HepG2 (cell line): ENCODE results near the gene GLYATL1B. TPM values are rescaled to one million over a fixed set of nuclear protein-coding genes. Genes with fewer than 3 reads are reported as not detected.

ENCODE experiments used
- ATF4 ChIP-seq, 2 experiments: fragments of 450-650 bp in 1 of 2; sonication (generic) in 1 of 2; formaldehyde crosslinking; IDR thresholded peaks; 2 replicates each; pipeline versions ENCODE4 v1.5.0 to v1.8.0; 2020 to 2022; ENCODE audit warnings: mild to moderate bottlenecking in 1 of 2, missing genetic modification reagents in 1 of 2
- MED1 ChIP-seq: sonication (generic); formaldehyde crosslinking; IDR thresholded peaks from 2 replicates; pipeline ENCODE4 v1.4.0; 2020; ENCODE audit warnings: missing genetic modification reagents
- MLX ChIP-seq: IDR thresholded peaks from 2 replicates; pipeline ENCODE4 v1.6.1; 2016
- MXD3 ChIP-seq: IDR thresholded peaks from 2 replicates; pipeline ENCODE4 v1.6.1; 2016; ENCODE audit warnings: mild to moderate bottlenecking, missing biosample characterization, missing genetic modification reagents
- NFRKB ChIP-seq: fragments of 450-650 bp; IDR thresholded peaks from 2 replicates; pipeline ENCODE4 v1.6.1; 2017
- REPIN1 ChIP-seq: sonication (generic); formaldehyde crosslinking; IDR thresholded peaks from 2 replicates; pipeline ENCODE4 v1.8.0; 2022; ENCODE audit warnings: missing genetic modification reagents, low read depth, mild to moderate bottlenecking, borderline replicate concordance
- TFDP1 ChIP-seq: IDR thresholded peaks from 2 replicates; pipeline ENCODE4 v1.6.1; 2016; ENCODE audit warnings: missing compliant biosample characterization, missing genetic modification reagents, borderline replicate concordance
- XRCC5 ChIP-seq: fragments of 200-400 bp; formaldehyde crosslinking; optimal IDR thresholded peaks from 2 replicates; pipeline ENCODE3; 2017; ENCODE audit warnings: mild to moderate bottlenecking, low read length
- ZC3H4 ChIP-seq: sonication (generic); formaldehyde crosslinking; IDR thresholded peaks from 2 replicates; pipeline ENCODE4 v1.4.0; 2020; ENCODE audit warnings: missing genetic modification reagents, borderline replicate concordance
- ZGPAT ChIP-seq: IDR thresholded peaks from 2 replicates; pipeline ENCODE4 v1.6.1; 2016; ENCODE audit warnings: mild to moderate bottlenecking
- ZNF142 ChIP-seq: sonication (generic); formaldehyde crosslinking; IDR thresholded peaks from 2 replicates; pipeline ENCODE4 v1.4.0; 2020; ENCODE audit warnings: missing genetic modification reagents
- ZNF766 ChIP-seq: sonication (generic); formaldehyde crosslinking; IDR thresholded peaks from 2 replicates; pipeline ENCODE4 v1.5.0; 2020; ENCODE audit warnings: missing genetic modification reagents, borderline replicate concordance
- ZNF775 ChIP-seq: sonication (generic); formaldehyde crosslinking; IDR thresholded peaks from 2 replicates; pipeline ENCODE4 v1.4.0; 2020; ENCODE audit warnings: missing genetic modification reagents, mild to moderate bottlenecking, moderate library complexity, borderline replicate concordance
- polyA plus RNA-seq, 8 experiments: library from polyadenylated mRNA; depleted of rRNA in 3 of 8; stranded (reverse) in 7 of 8; unstranded in 1 of 8; fragments of >200 nt; fragmentation: Illumina TruSeq in 4 of 8; extraction: Trizol in 4 of 8; gene quantifications; 2 replicates each; pipeline versions ENCODE4 v1.2.1 to v1.2.3, GENCODE V29; 2011 to 2016; ENCODE audit warnings: low read depth in 4 of 8, missing spikeins in 1 of 8, mixed read lengths in 1 of 8; ENCODE audit not compliant: insufficient read depth in 1 of 8
- total RNA-seq, 5 experiments: library from RNA; depleted of rRNA; stranded (reverse); fragments of >200 nt; fragmentation: Illumina TruSeq; extraction: Trizol; gene quantifications; 2 replicates each; pipeline ENCODE4 v1.2.3, GENCODE V29; 2016; ENCODE audit warnings: low read depth in 1 of 5

GLYATL1B gene
- total and polyA plus RNA-seq, 2 of the 13 experiments (the other 11 are each of a cell fraction or from before 2014, with no cell fraction given): not detected

- TF ChIP-seq TFDP1: peak; percentile 49; the same call in 1 of the 2 replicates
- TF ChIP-seq MLX (CRISPR knock-in tag): no peak
- TF ChIP-seq ZNF766 (CRISPR knock-in tag): no peak
- TF ChIP-seq ZC3H4 (CRISPR knock-in tag): no peak
- 0 out of 2 replicates have a peak, but pooled peaks have one; percentile 44 for TF ChIP-seq ZNF775 (CRISPR knock-in tag)
- peak; percentile 32 for TF ChIP-seq XRCC5
- no peak for TF ChIP-seq NFRKB
- TF ChIP-seq MXD3 (CRISPR knock-in tag): peak; percentile 26; the same call in 1 of the 2 replicates
- TF ChIP-seq ATF4 (CRISPR knock-in tag; IDR thresholded peaks at IDR 0.05): 0 out of 4 replicates have a peak, but pooled peaks of 1 of the 2 experiments have one; percentile 24
- TF ChIP-seq REPIN1 (CRISPR knock-in tag): peak; percentile 82
- peak; percentile 65 for TF ChIP-seq ZGPAT (CRISPR knock-in tag)
- TF ChIP-seq MED1 (CRISPR knock-in tag): peak; percentile 29; the same call in 1 of the 2 replicates
- TF ChIP-seq ZNF142: no peak
Observed at GRCh38 chr11:59142530-59143507, 56.7 kb downstream of the GLYATL1B start, which contains the start of gene FAM111A (continued).
